VCaP (cell line): ENCODE measurements around the gene KRT84.
A peak's percentile ranks its signal among the peaks of the same experiment; 100 is the strongest.

Experiments used
- H3K27ac ChIP-seq: fragments of 450-650 bp; 2 replicates; pipeline ENCODE4 v1.5.1; 2017
- CTCF ChIP-seq: fragments of 450-650 bp; conservative IDR thresholded peaks from 2 replicates; pipeline ENCODE4 v1.5.1; 2017; ENCODE audit warnings: mild to moderate bottlenecking, moderate library complexity

Gene KRT84

GRCh38 chr12:52392465-52393007 lies 7.1 kb upstream of the KRT84 start:
- no peak overlapping the region for H3K27ac ChIP-seq
- TF ChIP-seq CTCF, result no peak

- TF ChIP-seq CTCF, result no peak
- H3K27ac ChIP-seq, result no peak overlapping the region
Measured at GRCh38 chr12:52391618-52392002, 6.2 kb upstream of the KRT84 start.

GRCh38 chr12:52390739-52391617 lies 5.5 kb upstream of the KRT84 start:
- peak; percentile 75 for TF ChIP-seq CTCF
- no peak overlapping the region for H3K27ac ChIP-seq

- H3K27ac ChIP-seq, result no peak overlapping the region
Measured at GRCh38 chr12:52389313-52390207, 4.1 kb upstream of the KRT84 start.

GRCh38 chr12:52387859-52388258 lies 2.4 kb upstream of the KRT84 start:
- TF ChIP-seq CTCF, result no peak
- H3K27ac ChIP-seq, result no peak overlapping the region

More at GRCh38 chr12:52389313-52390207, 4.1 kb upstream of the KRT84 start:
- TF ChIP-seq CTCF, result no peak

GRCh38 chr12:52383331-52383730 lies 2.1 kb downstream of the KRT84 start:
- H3K27ac ChIP-seq, result no peak overlapping the region
- no peak for TF ChIP-seq CTCF

GRCh38 chr12:52382854-52383253 lies 2.6 kb downstream of the KRT84 start:
- H3K27ac ChIP-seq, result no peak overlapping the region
- TF ChIP-seq CTCF, result no peak
